Activated CD8-positive, alpha-beta memory T cell treated with anti-CD3 and anti-CD28 coated beads for 4 hours (primary cell): ENCODE data around the gene TAS2R7.
"Not testable (repeated sequence)": the region's sequence is repeated elsewhere in the genome, so short reads cannot be mapped to it uniquely, and the experiment has no call there.

Experiments
- DNase-seq, 2 donors: peaks; one replicate each; pipeline ENCODE4 v3.0.0-alpha.2; 2020; ENCODE audit warnings: low read depth in 2 of 2

The TAS2R7 gene

GRCh38 chr12:10802587-10802986 lies at the start of gene TAS2R7:
TSS of gene TAS2R7 (minus strand) at chr12:10802627. CDS start at chr12:10802570, 57 bp downstream.
- no peak for DNase-seq

- DNase-seq: no peak
Observed at GRCh38 chr12:10851243-10851858, 48.9 kb upstream of the TAS2R7 start.

GRCh38 chr12:10849425-10849878 lies 47.0 kb upstream of the TAS2R7 start, which contains the start of gene PRR4:
TSS of gene PRR4 (minus strand) at chr12:10849475. CDS start at chr12:10849437, 38 bp downstream.
- no peak for DNase-seq

GRCh38 chr12:10847744-10848143 lies 45.3 kb upstream of the TAS2R7 start:
- no peak for DNase-seq

GRCh38 chr12:10842862-10843261 lies 40.4 kb upstream of the TAS2R7 start:
- DNase-seq: no peak

- no peak for DNase-seq
Observed at GRCh38 chr12:10838461-10838860, 36.0 kb upstream of the TAS2R7 start.

- no peak for DNase-seq
Observed at GRCh38 chr12:10829994-10830393, 27.6 kb upstream of the TAS2R7 start.

- DNase-seq: no peak
Observed at GRCh38 chr12:10826258-10826657, 23.8 kb upstream of the TAS2R7 start, which contains the start of gene TAS2R10. TSS of gene TAS2R10 (minus strand) at chr12:10826358. CDS start at chr12:10826269, 89 bp downstream.

- no peak for DNase-seq
Observed at GRCh38 chr12:10824957-10825356, 22.5 kb upstream of the TAS2R7 start.

- no peak for DNase-seq
Observed at GRCh38 chr12:10811883-10812536, 9.6 kb upstream of the TAS2R7 start.

GRCh38 chr12:10810068-10810467 lies 7.6 kb upstream of the TAS2R7 start, which contains the start of gene TAS2R9:
TSS of gene TAS2R9 (minus strand) at chr12:10810168. CDS start at chr12:10810075, 93 bp downstream.
- no peak for DNase-seq

- no peak for DNase-seq
Observed at GRCh38 chr12:10807186-10807585, 4.8 kb upstream of the TAS2R7 start, which contains the start of gene TAS2R8. TSS of gene TAS2R8 (minus strand) at chr12:10807286. CDS start at chr12:10806980, 306 bp downstream.

- DNase-seq: no peak
Observed at GRCh38 chr12:10801741-10802140, 686 bp downstream of the TAS2R7 start.

GRCh38 chr12:10794222-10794621 lies 8.2 kb downstream of the TAS2R7 start:
- DNase-seq: no peak

- DNase-seq: not testable (repeated sequence)
Observed at GRCh38 chr12:10791769-10792168, 10.7 kb downstream of the TAS2R7 start.

- no peak for DNase-seq
Observed at GRCh38 chr12:10783252-10783651, 19.2 kb downstream of the TAS2R7 start.

- DNase-seq: no peak
Observed at GRCh38 chr12:10779103-10779502, 23.3 kb downstream of the TAS2R7 start.

GRCh38 chr12:10771132-10771733 lies 31.2 kb downstream of the TAS2R7 start:
- no peak for DNase-seq

- no peak for DNase-seq
Observed at GRCh38 chr12:10759657-10760056, 42.8 kb downstream of the TAS2R7 start.

- DNase-seq: no peak
Observed at GRCh38 chr12:10756194-10756593, 46.2 kb downstream of the TAS2R7 start.

GRCh38 chr12:10753059-10753458 lies 49.4 kb downstream of the TAS2R7 start:
- DNase-seq: no peak
